GM19463 (cell line): ENCODE results near the gene NGEF.
"Not testable (repeated sequence)": the region's sequence is repeated elsewhere in the genome, so short reads cannot be mapped to it uniquely, and the experiment has no call there.

Experiments used
- ATAC-seq: cut with Tn5 transposase; IDR thresholded peaks from one replicate; pipeline ENCODE4 v1.9.1; 2021; ENCODE audit warnings: mild to moderate bottlenecking, moderate library complexity; ENCODE audit not compliant: unreplicated experiment

Gene NGEF

GRCh38 chr2:233023007-233023760 lies 10.1 kb upstream of the NGEF start:
- ATAC-seq: no peak

DNA sequence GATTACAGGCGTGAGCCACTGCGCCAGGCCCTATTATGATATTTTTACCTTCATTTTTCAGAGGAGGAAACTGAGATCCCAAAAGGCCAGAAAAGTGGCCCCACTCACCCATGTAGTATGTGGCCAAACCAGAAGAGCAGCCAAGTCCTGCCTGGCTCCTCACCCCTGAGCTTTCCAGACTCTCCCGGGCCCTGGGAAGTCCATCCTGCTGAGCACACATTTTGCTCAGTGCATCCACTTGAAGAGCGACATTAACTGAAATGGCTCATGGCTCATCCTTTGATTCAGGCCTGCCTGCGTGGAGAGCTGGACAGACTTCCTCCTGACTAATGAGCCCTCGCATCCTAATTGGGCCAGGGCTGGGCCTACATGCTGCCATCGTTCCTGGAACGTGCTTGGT lies 9.5 kb upstream of the NGEF start:
- ATAC-seq: no peak

DNA sequence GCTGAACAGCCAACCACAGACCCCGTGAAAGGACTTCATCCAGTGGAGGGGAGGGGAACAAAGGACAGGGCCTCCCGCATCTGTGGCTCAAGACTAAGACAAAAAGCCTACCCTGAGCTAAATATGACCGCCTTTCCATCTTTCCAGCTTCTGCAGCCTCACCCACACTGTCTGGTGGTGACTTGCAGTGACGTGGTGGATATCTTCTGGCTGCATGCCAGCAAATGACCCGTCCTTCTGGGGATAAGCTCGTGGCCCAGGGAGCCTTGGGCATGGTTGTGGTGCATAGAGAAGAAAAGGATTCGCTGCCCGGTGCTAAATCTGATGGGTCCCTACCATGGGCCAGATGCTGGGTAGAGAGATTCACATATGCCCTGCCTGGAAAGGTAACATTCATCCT lies 8.7 kb upstream of the NGEF start:
- ATAC-seq: no peak

GRCh38 chr2:233020454-233020853 lies 7.4 kb upstream of the NGEF start:
- no peak for ATAC-seq

DNA sequence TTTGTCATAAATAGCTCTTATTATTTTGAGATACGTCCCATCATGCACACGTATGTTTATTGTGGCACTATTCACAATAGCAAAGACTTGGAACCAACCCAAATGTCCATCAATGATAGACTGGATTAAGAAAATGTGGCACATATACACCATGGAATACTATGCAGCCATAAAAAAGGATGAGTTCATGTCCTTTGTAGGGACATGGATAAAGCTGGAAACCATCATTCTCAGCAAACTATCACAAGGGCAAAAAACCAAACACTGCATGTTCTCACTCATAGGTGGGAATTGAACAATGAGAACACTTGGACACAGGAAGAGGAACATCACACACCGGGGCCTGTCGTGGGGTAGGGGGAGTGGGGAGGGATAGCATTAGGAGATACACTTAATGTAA lies 6.6 kb upstream of the NGEF start:
- not testable (repeated sequence) for ATAC-seq

DNA sequence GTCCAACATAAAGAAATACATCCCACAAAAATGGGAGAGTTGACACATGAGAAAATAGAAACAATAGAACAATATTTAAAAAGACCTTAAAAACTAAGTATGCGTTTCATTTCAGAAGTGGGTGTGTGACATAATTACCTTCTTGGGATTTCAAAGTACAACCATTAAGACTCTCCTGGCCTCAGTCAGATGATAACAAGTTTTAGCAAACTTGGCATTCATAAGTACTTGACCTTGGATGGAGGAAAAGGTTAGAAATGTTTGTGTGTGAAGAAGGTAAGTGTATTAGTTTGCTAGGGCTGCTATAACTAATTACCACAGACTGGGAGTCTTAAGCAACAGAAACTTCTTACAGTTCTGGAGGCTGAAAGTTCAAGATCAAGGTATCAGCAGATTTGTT lies 4.9 kb upstream of the NGEF start:
- no peak for ATAC-seq

GRCh38 chr2:233015019-233015645 lies 2.1 kb upstream of the NGEF start:
- ATAC-seq: no peak

DNA sequence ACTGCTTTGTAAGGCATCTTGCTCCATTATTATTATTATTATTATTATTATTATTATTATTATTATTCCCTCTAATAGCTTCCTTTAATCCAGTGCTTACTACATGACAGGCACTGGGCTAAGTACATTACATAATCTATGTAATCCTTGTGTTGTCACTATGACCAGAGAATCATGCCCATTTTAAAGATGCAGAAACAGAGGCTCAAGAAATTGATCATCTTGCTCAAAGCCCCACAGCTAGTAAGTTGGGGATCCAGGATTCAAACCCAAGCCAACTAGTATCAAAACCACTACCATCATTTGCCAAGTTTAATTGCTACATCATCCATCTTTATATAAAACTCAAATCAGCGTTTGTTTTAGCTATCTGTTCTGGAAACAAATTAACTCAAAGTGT lies 594 bp upstream of the NGEF start:
- ATAC-seq: no peak

DNA sequence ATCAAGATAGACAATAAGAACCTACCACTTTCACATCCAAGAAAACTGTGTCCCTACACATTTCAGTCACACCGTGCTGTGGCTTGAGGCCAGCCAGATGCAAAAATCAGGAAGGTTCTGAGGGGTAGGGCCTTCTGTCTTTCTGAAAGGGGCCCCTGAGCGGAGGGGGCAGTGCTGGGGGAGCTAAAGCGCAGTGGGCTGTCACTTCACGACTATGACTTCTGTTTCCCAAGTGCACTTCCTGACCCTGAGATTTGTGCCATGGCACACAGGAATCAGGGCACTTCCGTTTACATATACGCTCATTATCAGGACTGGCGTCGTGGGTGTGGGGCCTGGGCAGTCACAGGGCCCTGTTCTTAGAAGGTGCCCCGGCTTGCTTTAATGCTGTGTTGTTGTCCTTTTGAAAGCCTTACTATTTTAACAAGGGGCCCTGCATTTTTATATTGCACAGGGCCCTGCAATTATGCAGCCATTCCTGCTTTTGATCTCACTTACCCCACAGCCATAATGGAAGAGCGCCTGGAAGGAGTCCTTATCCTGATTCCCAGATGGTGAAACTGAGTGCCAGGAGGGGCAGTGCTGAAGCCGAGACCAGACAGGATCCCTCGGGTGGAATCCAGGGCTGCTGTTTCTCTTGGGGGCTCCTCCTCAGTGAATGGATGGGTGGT lies 620 bp downstream of the NGEF start:
- no peak for ATAC-seq

GRCh38 chr2:233011702-233012131 lies 1.3 kb downstream of the NGEF start:
- ATAC-seq: no peak

GRCh38 chr2:233011268-233011650 lies 1.8 kb downstream of the NGEF start:
- ATAC-seq: no peak

GRCh38 chr2:233010569-233011267 lies 2.3 kb downstream of the NGEF start:
- no peak for ATAC-seq

DNA sequence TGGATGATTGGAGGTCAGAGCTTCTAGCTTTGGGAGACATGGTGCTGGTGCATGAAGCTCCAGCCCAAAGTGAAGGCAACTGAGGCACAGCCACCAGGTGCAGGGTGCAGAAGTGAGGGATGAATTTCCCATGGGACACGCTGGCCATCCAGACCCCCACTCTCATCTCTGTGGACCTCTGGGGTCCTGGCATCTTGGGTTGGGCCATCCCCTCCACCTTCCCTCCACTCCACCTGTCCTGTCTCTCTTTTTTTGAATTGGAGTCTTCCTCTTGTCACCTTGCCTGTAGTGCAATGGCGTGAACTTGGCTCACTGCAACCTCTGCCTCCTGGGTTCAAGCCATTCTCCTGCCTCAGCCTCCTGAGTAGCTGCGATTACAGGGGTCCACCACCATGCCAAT lies 3.4 kb downstream of the NGEF start:
- ATAC-seq: no peak

GRCh38 chr2:233007739-233008138 lies 5.3 kb downstream of the NGEF start:
- no peak for ATAC-seq

DNA sequence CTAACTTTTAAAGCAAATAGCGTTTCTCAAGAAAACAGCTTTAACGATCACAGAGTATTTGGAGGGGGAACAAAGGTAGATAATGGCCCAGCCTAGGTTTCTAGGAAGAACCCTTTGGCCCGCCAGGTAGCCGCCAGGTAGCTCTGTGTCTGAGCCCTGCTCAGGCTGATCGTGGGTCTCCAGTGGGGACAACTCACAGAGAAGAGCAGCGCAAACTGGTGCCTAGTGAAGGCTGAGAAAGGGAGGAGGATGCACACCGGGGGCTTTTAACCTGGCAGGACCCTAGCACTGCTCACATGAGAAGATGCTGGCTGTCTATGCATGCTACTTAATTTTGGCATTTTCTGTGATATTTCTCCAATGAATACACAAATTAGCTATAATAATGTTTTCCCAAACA lies 5.8 kb downstream of the NGEF start:
- ATAC-seq: no peak

GRCh38 chr2:233006648-233007047 lies 6.4 kb downstream of the NGEF start:
- ATAC-seq: no peak

DNA sequence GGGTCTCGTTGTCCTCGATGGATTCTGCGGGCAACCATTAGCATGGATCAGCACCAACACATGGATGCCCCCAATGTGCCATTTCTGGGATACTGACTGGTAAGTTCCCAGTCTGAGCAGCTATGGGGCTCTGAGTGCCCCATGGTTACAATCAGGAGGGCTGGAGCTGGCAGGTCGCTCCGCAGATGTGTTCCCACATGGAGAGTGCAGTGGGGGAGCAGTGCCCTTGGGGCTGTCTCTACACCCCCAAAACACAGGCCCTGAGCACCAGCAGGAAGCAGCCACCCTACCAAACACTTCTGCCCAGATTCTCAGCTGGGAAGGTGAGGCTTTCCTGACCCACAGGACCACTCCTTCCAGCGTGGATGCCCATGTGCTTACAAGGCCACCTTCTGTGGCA lies 8.0 kb downstream of the NGEF start:
- no peak for ATAC-seq

DNA sequence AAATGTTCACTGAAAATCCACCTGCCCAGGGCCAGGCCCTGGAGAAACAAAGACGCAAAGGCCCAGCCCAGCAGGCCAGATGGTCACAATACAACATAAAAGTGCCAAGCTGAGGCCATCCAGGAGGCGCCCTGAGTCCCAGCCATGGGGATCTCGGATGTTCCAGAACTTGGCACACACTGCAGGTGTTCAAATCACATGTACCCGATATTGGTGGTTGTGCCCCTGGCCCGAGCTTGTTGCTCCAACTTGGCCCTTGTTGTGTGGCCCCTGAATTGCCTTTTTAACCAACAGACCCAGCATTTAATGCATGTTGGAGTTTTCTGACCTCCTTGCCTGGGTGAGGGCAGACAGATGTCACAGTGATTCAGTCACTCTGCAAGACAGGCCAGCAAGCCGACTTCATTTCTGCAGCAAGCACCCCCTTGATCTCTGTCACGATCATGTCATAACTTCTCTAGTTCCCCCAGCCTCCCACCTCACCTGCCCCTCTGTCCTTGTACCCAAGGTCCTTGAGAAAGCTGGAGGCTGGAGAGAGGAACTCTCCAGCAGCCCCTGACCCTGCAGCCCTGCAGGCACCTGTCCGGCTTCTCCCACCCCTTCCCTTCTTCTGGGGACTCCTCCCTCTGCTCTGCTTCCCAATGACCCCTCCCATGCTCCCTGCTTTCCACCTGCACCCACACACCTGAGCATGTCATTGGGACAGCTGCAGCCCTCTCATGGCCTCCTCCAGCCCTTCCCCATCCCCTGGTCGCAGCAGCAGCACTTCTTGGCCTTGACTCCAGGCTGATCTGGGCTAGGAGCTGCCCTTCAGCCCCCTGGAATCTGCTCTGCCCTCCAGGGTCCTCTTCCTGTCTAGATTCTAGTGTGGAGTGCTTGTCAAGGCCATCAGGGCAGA lies 9.1 kb downstream of the NGEF start:
- ATAC-seq: no peak

DNA sequence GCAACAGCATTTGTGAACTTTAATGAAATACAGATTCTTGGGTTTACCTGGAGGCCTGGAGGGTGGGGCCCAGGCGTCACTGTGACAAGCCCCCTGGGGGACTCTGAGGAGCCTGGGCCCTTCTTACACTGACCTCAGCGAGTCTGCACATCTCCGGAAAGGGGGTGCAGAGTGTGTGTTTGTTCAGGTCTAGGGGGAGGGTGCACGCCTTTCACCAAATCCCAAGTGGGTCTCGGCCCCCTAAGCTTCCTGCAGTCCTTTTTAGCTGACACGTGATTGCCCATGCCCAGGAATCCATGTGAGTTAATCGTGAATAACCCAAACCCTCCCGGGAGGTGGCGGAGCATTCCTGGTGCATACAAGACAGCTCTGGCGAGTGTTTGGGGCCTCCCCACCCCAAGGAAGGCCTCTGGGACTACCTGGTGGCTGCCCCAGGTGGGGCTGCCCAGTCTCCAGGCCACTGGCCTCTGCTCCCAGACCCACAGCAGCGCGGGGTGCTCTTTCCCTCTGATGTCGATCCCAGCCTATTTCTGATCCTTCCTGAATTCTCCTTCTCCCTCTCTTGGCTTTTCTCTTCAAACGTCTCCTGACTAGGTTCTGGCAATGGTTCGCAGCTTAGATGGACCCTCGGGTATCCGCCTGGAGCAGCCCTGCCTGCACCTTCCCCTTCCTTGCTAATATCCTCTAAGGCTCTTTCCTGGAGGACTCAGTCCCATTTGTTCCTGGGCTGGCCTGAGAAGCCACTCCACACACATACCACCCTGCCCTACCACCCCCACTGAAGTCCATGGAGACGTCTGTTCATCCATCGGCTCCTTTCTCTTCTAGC lies 10.0 kb downstream of the NGEF start:
- no peak for ATAC-seq
